SK-N-SH (cell line): Measurements from ENCODE around the gene OR51V1. TPM values are rescaled to one million over a fixed set of nuclear protein-coding genes. Genes with fewer than 3 reads are reported as not detected.

ENCODE experiments used
- CTCF ChIA-PET: fragments of 300-600, 350-600 bp; formaldehyde crosslinking; extraction: SDS; loops from one replicate; lab custom pipeline; 2021; lab: Yijun Ruan, JAX
- POLR2A ChIA-PET: fragments of 350-600 bp; sonication (Branson Sonifier 250); formaldehyde crosslinking; extraction: SDS; loops from one replicate; lab custom pipeline; 2020; ENCODE audit warnings: antibody characterized with exemption, inconsistent platforms; lab: Yijun Ruan, JAX
- DNase-seq: peaks from one replicate; pipeline ENCODE4 v3.0.0; 2012
- H2AFZ ChIP-seq: fragments of 200-600 bp; sonication (generic); 2 replicates; pipeline ENCODE4 v1.8.1; 2016; ENCODE audit warnings: antibody characterized with exemption, mild to moderate bottlenecking, low read depth
- H3F3A ChIP-seq: fragments of 200-600 bp; sonication (generic); replicated peaks from 2 replicates; pipeline ENCODE3; 2016; ENCODE audit warnings: antibody characterized with exemption, mild to moderate bottlenecking; ENCODE audit not compliant: insufficient read depth
- H3K27ac ChIP-seq, 2 experiments: fragments of 200-500 bp in 1 of 2; fragments of 200-600 bp in 1 of 2; sonication (Bioruptor generic) in 1 of 2; sonication (generic), shearing (Covaris generic) in 1 of 2; 2 replicates each; pipeline versions ENCODE4 v1.5.1 to v1.6.1; 2014 to 2016; ENCODE audit warnings: low read depth in 2 of 2, inconsistent platforms in 1 of 2, low read length in 1 of 2, mild to moderate bottlenecking in 1 of 2, mixed read lengths in 1 of 2
- H3K27me3 ChIP-seq: fragments of 200-600 bp; sonication (generic), shearing (Covaris generic); 2 replicates; pipeline ENCODE4 v1.6.1; 2016; ENCODE audit warnings: mixed run types; ENCODE audit not compliant: insufficient read depth
- H3K36me3 ChIP-seq, 2 experiments: fragments of 200-500 bp in 1 of 2; fragments of 200-600 bp in 1 of 2; sonication (Bioruptor generic) in 1 of 2; sonication (generic) in 1 of 2; replicated peaks in 1 of 2; 2 replicates each; pipeline versions ENCODE3 to v1.5.1; 2014 to 2016; ENCODE audit warnings: low read length in 1 of 2, mild to moderate bottlenecking in 1 of 2; ENCODE audit not compliant: insufficient read depth in 2 of 2, control insufficient read depth in 1 of 2
- H3K4me1 ChIP-seq, 2 experiments: fragments of 200-500 bp in 1 of 2; fragments of 200-600 bp in 1 of 2; sonication (Bioruptor generic) in 1 of 2; sonication (generic), shearing (Covaris generic) in 1 of 2; 2 replicates each; pipeline versions ENCODE4 v1.5.1 to v1.6.1; 2014 to 2016; ENCODE audit warnings: low read depth in 1 of 2, low read length in 1 of 2, mixed run types in 1 of 2; ENCODE audit not compliant: insufficient read depth in 2 of 2, control insufficient read depth in 1 of 2
- H3K4me2 ChIP-seq: fragments of 200-600 bp; sonication (generic), shearing (Covaris generic); 2 replicates; pipeline ENCODE4 v1.6.1; 2017; ENCODE audit warnings: mixed run types
- H3K4me3 ChIP-seq, 2 experiments: fragments of 200-500 bp in 1 of 2; fragments of 200-600 bp in 1 of 2; sonication (Bioruptor generic) in 1 of 2; sonication (generic), shearing (Covaris generic) in 1 of 2; 2 replicates each; pipeline versions ENCODE4 v1.5.1 to v1.8.1; 2014 to 2016; ENCODE audit warnings: low read depth in 2 of 2, inconsistent platforms in 1 of 2, low read length in 1 of 2, mild to moderate bottlenecking in 1 of 2, mixed read lengths in 1 of 2, moderate library complexity in 1 of 2
- H3K79me2 ChIP-seq: fragments of 200-600 bp; sonication (generic); 2 replicates; pipeline ENCODE4 v1.8.1; 2017; ENCODE audit warnings: mild to moderate bottlenecking; ENCODE audit not compliant: insufficient read depth
- H3K9ac ChIP-seq: fragments of 200-600 bp; sonication (generic); 2 replicates; pipeline ENCODE4 v1.6.1; 2017; ENCODE audit warnings: mixed run types
- H3K9me2 ChIP-seq: fragments of 200-600 bp; sonication (generic); 2 replicates; pipeline ENCODE4 v1.6.1; 2017; ENCODE audit warnings: mixed run types
- H3K9me3 ChIP-seq: fragments of 200-600 bp; sonication (generic); 2 replicates; pipeline ENCODE4 v1.6.1; 2017; ENCODE audit warnings: mixed run types, mild to moderate bottlenecking, moderate library complexity
- H4K20me1 ChIP-seq: fragments of 200-600 bp; sonication (generic); 2 replicates; pipeline ENCODE4 v1.6.1; 2017; ENCODE audit warnings: mild to moderate bottlenecking, mixed run types; ENCODE audit not compliant: insufficient read depth
- GABPA ChIP-seq: IDR thresholded peaks from 2 replicates; pipeline ENCODE4 v1.4.0; 2012; ENCODE audit warnings: low read depth, mild to moderate bottlenecking
- JUND ChIP-seq: IDR thresholded peaks from 2 replicates; pipeline ENCODE4 v1.4.0; 2012
- MXI1 ChIP-seq: IDR thresholded peaks from 2 replicates; pipeline ENCODE4 v1.6.1; 2012; ENCODE audit warnings: mild to moderate bottlenecking, low read depth, low read length, improper control_type of control experiment
- RAD21 ChIP-seq: IDR thresholded peaks from 2 replicates; pipeline ENCODE4 v1.6.1; 2012; ENCODE audit warnings: mild to moderate bottlenecking, low read length
- TAF1 ChIP-seq: IDR thresholded peaks from 2 replicates; pipeline ENCODE4 v1.6.1; 2012; ENCODE audit warnings: low read depth, mild to moderate bottlenecking, low read length, moderate library complexity, borderline replicate concordance
- WGBS: methylation state at CpG from one replicate; pipeline ENCODE4 v1.1.6; 2017; ENCODE audit warnings: low lambda C conversion rate; 5-methylcytosine and 5-hydroxymethylcytosine counted together
- polyA plus RNA-seq, 3 experiments: library from polyadenylated mRNA; depleted of rRNA; stranded (reverse); fragments of >200 nt; gene quantifications; 2 replicates each; pipeline ENCODE4 v1.2.3, GENCODE V29; 2012
- TF ChIP-seq, protein P1 (sequence below): IDR thresholded peaks from 2 replicates; pipeline ENCODE4; 2012
- TF ChIP-seq, protein P2 (sequence below): fragments of 150-350 bp; IDR thresholded peaks from 2 replicates; pipeline ENCODE4 v1.6.1; 2016; ENCODE audit warnings: mild to moderate bottlenecking, low read depth, low read length
- TF ChIP-seq, protein P3 (sequence below): fragments of 150-350 bp; IDR thresholded peaks from 2 replicates; pipeline ENCODE4 v1.6.1; 2017; ENCODE audit warnings: antibody characterized with exemption, low read length, low read depth, borderline replicate concordance
- TF ChIP-seq, protein P4 (sequence below): IDR thresholded peaks from 2 replicates; pipeline ENCODE4 v1.4.0; 2012; ENCODE audit warnings: low read depth, borderline replicate concordance
- TF ChIP-seq, protein P5 (sequence below): IDR thresholded peaks from 2 replicates; pipeline ENCODE4 v1.4.0; 2012; ENCODE audit warnings: low read depth, borderline replicate concordance
- TF ChIP-seq, protein P6 (sequence below): IDR thresholded peaks from 2 replicates; pipeline ENCODE4 v1.6.1; 2012; ENCODE audit warnings: mild to moderate bottlenecking, low read depth, low read length, moderate library complexity

OR51V1 gene
- polyA plus RNA-seq, 1 of the 3 experiments (the other 2 are of a cell fraction), result not detected

DNA sequence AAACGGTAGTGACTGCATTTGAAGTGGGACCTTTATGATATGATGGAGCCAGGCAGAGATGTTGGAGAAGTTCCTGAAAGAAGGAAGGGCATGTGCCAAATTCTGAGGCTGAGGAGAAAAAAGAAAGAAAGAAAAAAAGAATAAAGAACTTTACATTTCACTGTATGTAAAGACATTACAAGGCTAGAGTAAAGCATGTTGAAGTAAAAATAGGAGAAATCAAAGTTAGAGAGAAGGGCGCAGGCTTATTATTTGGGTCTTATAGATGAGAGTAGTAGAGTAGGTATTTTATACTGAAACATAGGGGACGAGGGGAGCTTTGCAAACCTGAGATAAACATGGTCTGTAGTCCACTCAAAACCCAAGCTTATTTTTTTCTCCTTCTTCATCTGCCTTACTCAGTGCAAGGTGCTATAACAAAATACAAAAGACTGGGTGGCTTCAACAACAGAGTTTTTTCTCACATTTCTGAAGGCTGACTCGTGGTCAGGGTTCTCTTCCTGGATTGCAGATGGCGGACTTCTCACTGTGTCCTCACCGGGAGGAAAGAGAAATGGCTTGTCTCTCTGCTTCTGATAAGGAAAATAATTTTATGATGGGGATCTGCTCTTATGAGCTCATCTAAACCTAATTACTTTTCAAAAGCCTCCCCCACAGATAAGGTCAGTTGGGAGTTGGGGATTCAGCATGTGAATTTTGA, 46.4 kb upstream of the OR51V1 start:
- TF ChIP-seq MXI1, result no peak
- TF ChIP-seq GABPA, result no peak
- TF ChIP-seq, protein P1, sequence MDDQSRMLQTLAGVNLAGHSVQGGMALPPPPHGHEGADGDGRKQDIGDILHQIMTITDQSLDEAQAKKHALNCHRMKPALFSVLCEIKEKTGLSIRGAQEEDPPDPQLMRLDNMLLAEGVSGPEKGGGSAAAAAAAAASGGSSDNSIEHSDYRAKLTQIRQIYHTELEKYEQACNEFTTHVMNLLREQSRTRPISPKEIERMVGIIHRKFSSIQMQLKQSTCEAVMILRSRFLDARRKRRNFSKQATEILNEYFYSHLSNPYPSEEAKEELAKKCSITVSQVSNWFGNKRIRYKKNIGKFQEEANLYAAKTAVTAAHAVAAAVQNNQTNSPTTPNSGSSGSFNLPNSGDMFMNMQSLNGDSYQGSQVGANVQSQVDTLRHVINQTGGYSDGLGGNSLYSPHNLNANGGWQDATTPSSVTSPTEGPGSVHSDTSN, result no peak
- TF ChIP-seq, protein P2, sequence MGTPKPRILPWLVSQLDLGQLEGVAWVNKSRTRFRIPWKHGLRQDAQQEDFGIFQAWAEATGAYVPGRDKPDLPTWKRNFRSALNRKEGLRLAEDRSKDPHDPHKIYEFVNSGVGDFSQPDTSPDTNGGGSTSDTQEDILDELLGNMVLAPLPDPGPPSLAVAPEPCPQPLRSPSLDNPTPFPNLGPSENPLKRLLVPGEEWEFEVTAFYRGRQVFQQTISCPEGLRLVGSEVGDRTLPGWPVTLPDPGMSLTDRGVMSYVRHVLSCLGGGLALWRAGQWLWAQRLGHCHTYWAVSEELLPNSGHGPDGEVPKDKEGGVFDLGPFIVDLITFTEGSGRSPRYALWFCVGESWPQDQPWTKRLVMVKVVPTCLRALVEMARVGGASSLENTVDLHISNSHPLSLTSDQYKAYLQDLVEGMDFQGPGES, result no peak
- TF ChIP-seq, protein P3, sequence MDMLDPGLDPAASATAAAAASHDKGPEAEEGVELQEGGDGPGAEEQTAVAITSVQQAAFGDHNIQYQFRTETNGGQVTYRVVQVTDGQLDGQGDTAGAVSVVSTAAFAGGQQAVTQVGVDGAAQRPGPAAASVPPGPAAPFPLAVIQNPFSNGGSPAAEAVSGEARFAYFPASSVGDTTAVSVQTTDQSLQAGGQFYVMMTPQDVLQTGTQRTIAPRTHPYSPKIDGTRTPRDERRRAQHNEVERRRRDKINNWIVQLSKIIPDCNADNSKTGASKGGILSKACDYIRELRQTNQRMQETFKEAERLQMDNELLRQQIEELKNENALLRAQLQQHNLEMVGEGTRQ, result no peak
- TF ChIP-seq TAF1, result no peak
- TF ChIP-seq, protein P4, sequence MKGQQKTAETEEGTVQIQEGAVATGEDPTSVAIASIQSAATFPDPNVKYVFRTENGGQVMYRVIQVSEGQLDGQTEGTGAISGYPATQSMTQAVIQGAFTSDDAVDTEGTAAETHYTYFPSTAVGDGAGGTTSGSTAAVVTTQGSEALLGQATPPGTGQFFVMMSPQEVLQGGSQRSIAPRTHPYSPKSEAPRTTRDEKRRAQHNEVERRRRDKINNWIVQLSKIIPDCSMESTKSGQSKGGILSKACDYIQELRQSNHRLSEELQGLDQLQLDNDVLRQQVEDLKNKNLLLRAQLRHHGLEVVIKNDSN, result no peak
- TF ChIP-seq, protein P5, sequence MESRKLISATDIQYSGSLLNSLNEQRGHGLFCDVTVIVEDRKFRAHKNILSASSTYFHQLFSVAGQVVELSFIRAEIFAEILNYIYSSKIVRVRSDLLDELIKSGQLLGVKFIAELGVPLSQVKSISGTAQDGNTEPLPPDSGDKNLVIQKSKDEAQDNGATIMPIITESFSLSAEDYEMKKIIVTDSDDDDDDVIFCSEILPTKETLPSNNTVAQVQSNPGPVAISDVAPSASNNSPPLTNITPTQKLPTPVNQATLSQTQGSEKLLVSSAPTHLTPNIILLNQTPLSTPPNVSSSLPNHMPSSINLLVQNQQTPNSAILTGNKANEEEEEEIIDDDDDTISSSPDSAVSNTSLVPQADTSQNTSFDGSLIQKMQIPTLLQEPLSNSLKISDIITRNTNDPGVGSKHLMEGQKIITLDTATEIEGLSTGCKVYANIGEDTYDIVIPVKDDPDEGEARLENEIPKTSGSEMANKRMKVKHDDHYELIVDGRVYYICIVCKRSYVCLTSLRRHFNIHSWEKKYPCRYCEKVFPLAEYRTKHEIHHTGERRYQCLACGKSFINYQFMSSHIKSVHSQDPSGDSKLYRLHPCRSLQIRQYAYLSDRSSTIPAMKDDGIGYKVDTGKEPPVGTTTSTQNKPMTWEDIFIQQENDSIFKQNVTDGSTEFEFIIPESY, result no peak
- TF ChIP-seq, protein P6, sequence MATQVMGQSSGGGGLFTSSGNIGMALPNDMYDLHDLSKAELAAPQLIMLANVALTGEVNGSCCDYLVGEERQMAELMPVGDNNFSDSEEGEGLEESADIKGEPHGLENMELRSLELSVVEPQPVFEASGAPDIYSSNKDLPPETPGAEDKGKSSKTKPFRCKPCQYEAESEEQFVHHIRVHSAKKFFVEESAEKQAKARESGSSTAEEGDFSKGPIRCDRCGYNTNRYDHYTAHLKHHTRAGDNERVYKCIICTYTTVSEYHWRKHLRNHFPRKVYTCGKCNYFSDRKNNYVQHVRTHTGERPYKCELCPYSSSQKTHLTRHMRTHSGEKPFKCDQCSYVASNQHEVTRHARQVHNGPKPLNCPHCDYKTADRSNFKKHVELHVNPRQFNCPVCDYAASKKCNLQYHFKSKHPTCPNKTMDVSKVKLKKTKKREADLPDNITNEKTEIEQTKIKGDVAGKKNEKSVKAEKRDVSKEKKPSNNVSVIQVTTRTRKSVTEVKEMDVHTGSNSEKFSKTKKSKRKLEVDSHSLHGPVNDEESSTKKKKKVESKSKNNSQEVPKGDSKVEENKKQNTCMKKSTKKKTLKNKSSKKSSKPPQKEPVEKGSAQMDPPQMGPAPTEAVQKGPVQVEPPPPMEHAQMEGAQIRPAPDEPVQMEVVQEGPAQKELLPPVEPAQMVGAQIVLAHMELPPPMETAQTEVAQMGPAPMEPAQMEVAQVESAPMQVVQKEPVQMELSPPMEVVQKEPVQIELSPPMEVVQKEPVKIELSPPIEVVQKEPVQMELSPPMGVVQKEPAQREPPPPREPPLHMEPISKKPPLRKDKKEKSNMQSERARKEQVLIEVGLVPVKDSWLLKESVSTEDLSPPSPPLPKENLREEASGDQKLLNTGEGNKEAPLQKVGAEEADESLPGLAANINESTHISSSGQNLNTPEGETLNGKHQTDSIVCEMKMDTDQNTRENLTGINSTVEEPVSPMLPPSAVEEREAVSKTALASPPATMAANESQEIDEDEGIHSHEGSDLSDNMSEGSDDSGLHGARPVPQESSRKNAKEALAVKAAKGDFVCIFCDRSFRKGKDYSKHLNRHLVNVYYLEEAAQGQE, result no peak
- TF ChIP-seq RAD21, result no peak
- no peak for TF ChIP-seq JUND
- CTCF ChIA-PET, result no interaction called here
- no peak overlapping the region for H3K27ac ChIP-seq
- WGBS, result 15% methylated on average over 6 of the region's 6 CpGs
- no peaks in the 10 kb centered on the region for H3F3A ChIP-seq
- H3K4me3 ChIP-seq, result no peak overlapping the region
- no peaks in the 10 kb centered on the region for H4K20me1 ChIP-seq
- H3K9me3 ChIP-seq, result no peaks in the 10 kb centered on the region
- no peaks in the 10 kb centered on the region for H3K36me3 ChIP-seq
- no peak overlapping the region for H2AFZ ChIP-seq
- H3K4me1 ChIP-seq, result no peaks in the 10 kb centered on the region
- no peaks in the 10 kb centered on the region for H3K79me2 ChIP-seq
- no peak overlapping the region for H3K9ac ChIP-seq
- DNase-seq, result no peak
- POLR2A ChIA-PET, result no interaction called here
- H3K27me3 ChIP-seq, result no peaks in the 10 kb centered on the region; the same call in 1 of the 2 replicates
- no peaks in the 10 kb centered on the region for H3K9me2 ChIP-seq
- no peak overlapping the region for H3K4me2 ChIP-seq
